HEK293 (cell line): ENCODE results near the gene KCNJ5.
A peak's percentile ranks its signal among the peaks of the same experiment; 100 is the strongest.

Experiments
- GLI4 ChIP-seq: fragments of 450-650 bp; formaldehyde crosslinking; IDR thresholded peaks from 2 replicates; pipeline ENCODE4 v1.5.1; 2016; ENCODE audit warnings: missing biosample characterization, missing genetic modification characterization
- MYNN ChIP-seq: fragments of 450-650 bp; formaldehyde crosslinking; IDR thresholded peaks from 2 replicates; pipeline ENCODE4 v1.5.1; 2016; ENCODE audit warnings: missing biosample characterization, missing genetic modification characterization, borderline replicate concordance
- PRDM10 ChIP-seq: fragments of 450-650 bp; formaldehyde crosslinking; IDR thresholded peaks from 2 replicates; pipeline ENCODE4 v1.5.1; 2016; ENCODE audit warnings: missing biosample characterization, missing genetic modification characterization
- RBAK ChIP-seq: fragments of 450-650 bp; formaldehyde crosslinking; IDR thresholded peaks from 2 replicates; pipeline ENCODE4 v1.5.1; 2016; ENCODE audit warnings: missing biosample characterization, missing genetic modification characterization
- SALL2 ChIP-seq: fragments of 450-650 bp; formaldehyde crosslinking; IDR thresholded peaks from 2 replicates; pipeline ENCODE4 v1.5.0; 2017; ENCODE audit warnings: missing biosample characterization, mild to moderate bottlenecking, missing genetic modification characterization, borderline replicate concordance
- SP3 ChIP-seq: fragments of 450-650 bp; formaldehyde crosslinking; IDR thresholded peaks from 2 replicates; pipeline ENCODE4 v1.5.1; 2016; ENCODE audit warnings: missing biosample characterization, missing genetic modification characterization
- YY1 ChIP-seq: fragments of 450-650 bp; formaldehyde crosslinking; IDR thresholded peaks from 2 replicates; pipeline ENCODE4 v1.5.1; 2018; ENCODE audit warnings: missing biosample characterization, missing genetic modification characterization
- ZBTB17 ChIP-seq: fragments of 450-650 bp; formaldehyde crosslinking; IDR thresholded peaks from 2 replicates; pipeline ENCODE4 v1.5.1; 2016; ENCODE audit warnings: missing biosample characterization, missing genetic modification characterization
- ZBTB44 ChIP-seq: fragments of 450-650 bp; IDR thresholded peaks from 2 replicates; pipeline ENCODE4 v1.5.1; 2018; ENCODE audit warnings: missing biosample characterization, mild to moderate bottlenecking, missing genetic modification characterization
- ZFHX2 ChIP-seq: fragments of 450-650 bp; formaldehyde crosslinking; conservative IDR thresholded peaks from 2 replicates; pipeline ENCODE4 v1.5.1; 2016; ENCODE audit warnings: missing biosample characterization, missing genetic modification characterization
- ZFP37 ChIP-seq: fragments of 450-650 bp; formaldehyde crosslinking; IDR thresholded peaks from 2 replicates; pipeline ENCODE4 v1.5.1; 2016; ENCODE audit warnings: missing biosample characterization, missing genetic modification characterization
- ZNF10 ChIP-seq: fragments of 450-650 bp; formaldehyde crosslinking; IDR thresholded peaks from 2 replicates; pipeline ENCODE4 v1.5.1; 2017; ENCODE audit warnings: missing biosample characterization, missing genetic modification characterization
- ZNF16 ChIP-seq: fragments of 450-650 bp; formaldehyde crosslinking; IDR thresholded peaks from 2 replicates; pipeline ENCODE4 v1.5.1; 2016; ENCODE audit warnings: low read depth, missing biosample characterization, missing genetic modification characterization
- ZNF169 ChIP-seq: fragments of 450-650 bp; formaldehyde crosslinking; IDR thresholded peaks from 2 replicates; pipeline ENCODE4 v1.5.1; 2016; ENCODE audit warnings: missing biosample characterization, missing genetic modification characterization
- ZNF280D ChIP-seq: fragments of 450-650 bp; formaldehyde crosslinking; IDR thresholded peaks from 2 replicates; pipeline ENCODE4 v1.5.1; 2016; ENCODE audit warnings: missing biosample characterization, missing genetic modification characterization
- ZNF311 ChIP-seq: fragments of 450-650 bp; formaldehyde crosslinking; IDR thresholded peaks from 2 replicates; pipeline ENCODE4 v1.5.1; 2017; ENCODE audit warnings: missing biosample characterization, missing genetic modification characterization, borderline replicate concordance
- ZNF513 ChIP-seq: fragments of 450-650 bp; IDR thresholded peaks from 2 replicates; pipeline ENCODE4 v1.5.1; 2018; ENCODE audit warnings: missing biosample characterization, missing genetic modification characterization
- ZNF514 ChIP-seq: fragments of 450-650 bp; formaldehyde crosslinking; IDR thresholded peaks from 2 replicates; pipeline ENCODE4 v1.5.1; 2016; ENCODE audit warnings: missing biosample characterization, missing genetic modification characterization
- ZNF596 ChIP-seq: fragments of 450-650 bp; IDR thresholded peaks from 2 replicates; pipeline ENCODE4 v1.5.0; 2018; ENCODE audit warnings: missing biosample characterization, mild to moderate bottlenecking, missing genetic modification characterization, moderate library complexity
- ZNF76 ChIP-seq: fragments of 450-650 bp; formaldehyde crosslinking; IDR thresholded peaks from 2 replicates; pipeline ENCODE4; 2016; ENCODE audit warnings: low read depth, missing biosample characterization, missing genetic modification characterization, borderline replicate concordance
- ZNF768 ChIP-seq: fragments of 450-650 bp; formaldehyde crosslinking; IDR thresholded peaks from 2 replicates; pipeline ENCODE4 v1.5.1; 2018; ENCODE audit warnings: missing biosample characterization, mild to moderate bottlenecking, missing genetic modification characterization
- ZNF785 ChIP-seq: fragments of 450-650 bp; formaldehyde crosslinking; IDR thresholded peaks from 2 replicates; pipeline ENCODE4 v1.5.1; 2016; ENCODE audit warnings: missing biosample characterization, missing genetic modification characterization
- ZNF791 ChIP-seq: fragments of 450-650 bp; formaldehyde crosslinking; IDR thresholded peaks from 2 replicates; pipeline ENCODE4 v1.5.1; 2016; ENCODE audit warnings: missing biosample characterization, missing genetic modification characterization
- TF ChIP-seq, protein P1 (sequence below): fragments of 450-650 bp; formaldehyde crosslinking; IDR thresholded peaks from 2 replicates; pipeline ENCODE4 v1.5.0; 2017; ENCODE audit warnings: missing biosample characterization, missing genetic modification characterization, borderline replicate concordance
- TF ChIP-seq, protein P2 (sequence below): fragments of 450-650 bp; formaldehyde crosslinking; IDR thresholded peaks from 2 replicates; pipeline ENCODE4 v1.5.1; 2016; ENCODE audit warnings: missing biosample characterization, missing genetic modification characterization, low read depth

KCNJ5 gene

DNA sequence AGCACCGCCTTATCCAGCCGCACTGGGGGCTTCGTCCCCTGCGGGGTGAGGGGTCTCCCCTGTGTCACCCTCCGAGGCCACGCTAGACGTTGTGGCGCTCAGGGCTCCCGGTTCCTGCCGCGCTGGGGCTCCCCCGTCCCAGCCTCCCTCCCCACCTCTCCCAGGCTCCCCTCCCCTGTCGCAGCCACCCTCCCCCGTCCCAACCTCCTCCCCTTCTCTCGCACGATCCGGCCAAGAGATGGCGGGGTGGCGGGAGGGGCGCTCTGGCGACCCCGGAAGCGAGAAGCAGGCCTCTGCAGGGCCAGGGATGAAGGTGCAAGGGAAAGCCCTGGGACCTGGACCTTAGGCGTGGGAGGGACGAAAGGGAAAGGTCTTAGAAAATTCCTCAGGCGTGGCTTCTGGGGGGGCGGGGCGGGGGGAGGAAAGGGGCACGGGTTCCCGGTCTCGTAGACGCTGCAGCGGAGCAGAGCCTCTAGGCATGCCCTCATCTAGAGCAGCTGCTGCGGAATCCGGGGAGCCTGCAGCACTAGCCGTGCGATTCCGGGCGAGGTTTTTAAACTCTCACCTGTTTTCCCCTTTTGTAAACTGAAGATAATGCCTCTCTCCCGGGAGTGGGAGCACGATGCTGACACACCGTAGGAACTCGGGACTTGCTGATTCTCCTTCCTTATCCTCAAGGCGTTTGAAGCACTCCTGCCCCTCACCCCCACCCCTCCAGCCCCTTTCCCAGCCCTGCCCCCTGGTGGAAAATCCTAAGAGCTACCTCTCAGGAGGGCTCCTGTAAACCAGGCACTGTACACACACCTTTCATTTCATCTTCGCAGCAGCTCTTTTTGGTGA, 14.4 kb downstream of the KCNJ5 start (continued):
- TF ChIP-seq, protein P1, sequence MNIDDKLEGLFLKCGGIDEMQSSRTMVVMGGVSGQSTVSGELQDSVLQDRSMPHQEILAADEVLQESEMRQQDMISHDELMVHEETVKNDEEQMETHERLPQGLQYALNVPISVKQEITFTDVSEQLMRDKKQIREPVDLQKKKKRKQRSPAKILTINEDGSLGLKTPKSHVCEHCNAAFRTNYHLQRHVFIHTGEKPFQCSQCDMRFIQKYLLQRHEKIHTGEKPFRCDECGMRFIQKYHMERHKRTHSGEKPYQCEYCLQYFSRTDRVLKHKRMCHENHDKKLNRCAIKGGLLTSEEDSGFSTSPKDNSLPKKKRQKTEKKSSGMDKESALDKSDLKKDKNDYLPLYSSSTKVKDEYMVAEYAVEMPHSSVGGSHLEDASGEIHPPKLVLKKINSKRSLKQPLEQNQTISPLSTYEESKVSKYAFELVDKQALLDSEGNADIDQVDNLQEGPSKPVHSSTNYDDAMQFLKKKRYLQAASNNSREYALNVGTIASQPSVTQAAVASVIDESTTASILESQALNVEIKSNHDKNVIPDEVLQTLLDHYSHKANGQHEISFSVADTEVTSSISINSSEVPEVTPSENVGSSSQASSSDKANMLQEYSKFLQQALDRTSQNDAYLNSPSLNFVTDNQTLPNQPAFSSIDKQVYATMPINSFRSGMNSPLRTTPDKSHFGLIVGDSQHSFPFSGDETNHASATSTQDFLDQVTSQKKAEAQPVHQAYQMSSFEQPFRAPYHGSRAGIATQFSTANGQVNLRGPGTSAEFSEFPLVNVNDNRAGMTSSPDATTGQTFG = no peak
- TF ChIP-seq MYNN (tag by site-specific recombination) = no peak
- TF ChIP-seq ZNF169 (tag by site-specific recombination) = no peak
- no peak for TF ChIP-seq ZNF311 (tag by site-specific recombination)
- TF ChIP-seq RBAK = no peak
- TF ChIP-seq ZNF10 (tag by site-specific recombination) = no peak
- no peak for TF ChIP-seq ZNF280D (tag by site-specific recombination)
- no peak for TF ChIP-seq ZNF596 (tag by site-specific recombination)
- TF ChIP-seq ZNF768 = no peak
- no peak for TF ChIP-seq ZNF785 (tag by site-specific recombination)
- TF ChIP-seq SP3 (tag by site-specific recombination) = peak; percentile 42
- TF ChIP-seq ZNF514 (tag by site-specific recombination) = no peak
- TF ChIP-seq, protein P2, sequence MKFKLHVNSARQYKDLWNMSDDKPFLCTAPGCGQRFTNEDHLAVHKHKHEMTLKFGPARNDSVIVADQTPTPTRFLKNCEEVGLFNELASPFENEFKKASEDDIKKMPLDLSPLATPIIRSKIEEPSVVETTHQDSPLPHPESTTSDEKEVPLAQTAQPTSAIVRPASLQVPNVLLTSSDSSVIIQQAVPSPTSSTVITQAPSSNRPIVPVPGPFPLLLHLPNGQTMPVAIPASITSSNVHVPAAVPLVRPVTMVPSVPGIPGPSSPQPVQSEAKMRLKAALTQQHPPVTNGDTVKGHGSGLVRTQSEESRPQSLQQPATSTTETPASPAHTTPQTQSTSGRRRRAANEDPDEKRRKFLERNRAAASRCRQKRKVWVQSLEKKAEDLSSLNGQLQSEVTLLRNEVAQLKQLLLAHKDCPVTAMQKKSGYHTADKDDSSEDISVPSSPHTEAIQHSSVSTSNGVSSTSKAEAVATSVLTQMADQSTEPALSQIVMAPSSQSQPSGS (tag by site-specific recombination) = no peak
- no peak for TF ChIP-seq ZNF513 (tag by site-specific recombination)
- TF ChIP-seq ZFP37 (tag by site-specific recombination) = no peak
- TF ChIP-seq SALL2 = no peak
- 0 out of 2 replicates have a peak, but pooled peaks have one; percentile 44 for TF ChIP-seq ZBTB44 (tag by site-specific recombination)
- TF ChIP-seq GLI4 (tag by site-specific recombination) = no peak
- 0 out of 2 replicates have a peak, but pooled peaks have one; percentile 12 for TF ChIP-seq ZBTB17 (tag by site-specific recombination)
- TF ChIP-seq ZFHX2 (tag by site-specific recombination) = peak; percentile 20
- no peak for TF ChIP-seq ZNF791 (tag by site-specific recombination)
- TF ChIP-seq YY1 (tag by site-specific recombination) = no peak
- TF ChIP-seq ZNF76 (tag by site-specific recombination) = peak; percentile 45; the same call in 1 of the 2 replicates
- peak; percentile 23; the same call in 1 of the 2 replicates for TF ChIP-seq PRDM10 (tag by site-specific recombination)
- TF ChIP-seq ZNF16 (tag by site-specific recombination) = no peak
